ENCODE data around the gene DIP2B. TPM values are rescaled to one million over a fixed set of nuclear protein-coding genes. Genes with fewer than 3 reads are reported as not detected.
A peak's percentile ranks its signal among the peaks of the same experiment; 100 is the strongest.

Gene DIP2B
- total RNA-seq, 2 experiments from 2014 or later = 21.2 to 23.7 TPM

DNA sequence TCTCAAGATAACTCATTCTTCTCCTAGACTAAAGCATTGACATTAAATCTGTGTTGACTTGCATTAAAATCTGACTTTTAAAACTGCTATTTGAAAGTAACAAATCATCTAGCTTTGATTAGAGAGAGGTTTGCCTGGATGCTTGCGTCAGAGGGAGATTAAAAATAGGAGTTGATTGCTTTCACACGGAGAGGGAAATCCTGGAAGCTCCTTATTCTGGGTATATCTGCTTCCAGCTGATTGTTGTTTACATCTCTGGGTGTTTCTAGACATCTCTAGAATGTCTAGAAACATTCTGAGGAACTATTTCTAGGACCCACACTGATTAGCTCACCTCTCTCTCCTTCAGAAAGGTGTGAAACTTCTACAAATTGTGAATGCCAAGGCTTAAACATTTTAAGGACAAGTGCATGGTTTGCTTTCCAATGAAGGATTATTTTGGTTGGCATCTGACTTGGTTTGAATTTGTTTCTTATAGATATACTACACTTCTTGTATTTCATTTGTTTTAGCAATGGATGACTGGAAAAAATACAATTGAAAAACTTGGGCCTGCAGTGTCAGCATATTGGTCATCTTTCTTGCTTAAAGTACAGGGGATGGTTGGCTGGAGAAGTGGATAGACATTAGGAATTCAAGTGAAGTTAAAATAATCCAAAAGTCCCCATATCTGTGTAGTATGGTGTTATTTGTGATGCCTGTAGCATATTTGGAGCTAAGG, 2.1 kb downstream of the DIP2B start:
- CTCF ChIA-PET = interaction anchor here (0.6 to 10.1 kb wide), 8 partner anchors 26 to 432 kb away, joined by 3 to 169 read pairs (median 4); no protein-coding TSS in a partner anchor
- no peaks in the 10 kb centered on the region for H3K27me3 Mint-ChIP-seq

DNA sequence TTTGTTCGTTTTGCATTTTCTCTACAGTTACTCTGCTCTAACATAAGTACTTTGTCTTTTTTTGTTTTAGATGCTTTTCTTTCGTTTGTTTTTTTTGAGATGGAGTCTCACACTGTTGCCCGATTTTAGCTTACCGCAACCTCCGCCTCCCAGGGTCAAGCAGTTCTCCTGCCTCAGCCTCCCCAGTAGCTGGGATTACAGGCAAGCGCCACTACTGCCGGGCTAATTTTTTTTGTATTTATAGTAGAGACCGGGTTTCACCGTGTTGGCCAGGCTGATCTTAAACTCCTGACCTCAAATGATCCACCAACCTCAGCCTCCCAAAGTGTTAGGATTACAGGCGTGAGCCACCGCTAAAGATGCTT, 2.7 kb downstream of the DIP2B start:
- Mint-ChIP-seq H3K36me3 (ENCODE audit: low read depth) (peaks cover 7% of the 10 kb centered on the region), H3K27me3 (no peaks in the 10 kb centered on the region), H3K9me3 (no peaks in the 10 kb centered on the region), H3K4me1 (ENCODE audit: low read depth) (peaks cover 47% of the 10 kb centered on the region), H3K27ac (peak overlapping the region; percentile 10), H3K4me3 (peak overlapping the region; percentile 95)
- DNase-seq = no peak
- POLR2A ChIA-PET = interaction anchor here (0.6 to 2.3 kb wide), 6 partner anchors 9 to 61 kb away, joined by 3 to 8 read pairs (median 5); no protein-coding TSS in a partner anchor
- intact Hi-C loops (cut with micrococcal nuclease) = loop anchor here (5.0 to 10.0 kb wide), 3 partner anchors 40 to 227 kb away; no protein-coding TSS in a partner anchor
- TF ChIP-seq, protein P1, sequence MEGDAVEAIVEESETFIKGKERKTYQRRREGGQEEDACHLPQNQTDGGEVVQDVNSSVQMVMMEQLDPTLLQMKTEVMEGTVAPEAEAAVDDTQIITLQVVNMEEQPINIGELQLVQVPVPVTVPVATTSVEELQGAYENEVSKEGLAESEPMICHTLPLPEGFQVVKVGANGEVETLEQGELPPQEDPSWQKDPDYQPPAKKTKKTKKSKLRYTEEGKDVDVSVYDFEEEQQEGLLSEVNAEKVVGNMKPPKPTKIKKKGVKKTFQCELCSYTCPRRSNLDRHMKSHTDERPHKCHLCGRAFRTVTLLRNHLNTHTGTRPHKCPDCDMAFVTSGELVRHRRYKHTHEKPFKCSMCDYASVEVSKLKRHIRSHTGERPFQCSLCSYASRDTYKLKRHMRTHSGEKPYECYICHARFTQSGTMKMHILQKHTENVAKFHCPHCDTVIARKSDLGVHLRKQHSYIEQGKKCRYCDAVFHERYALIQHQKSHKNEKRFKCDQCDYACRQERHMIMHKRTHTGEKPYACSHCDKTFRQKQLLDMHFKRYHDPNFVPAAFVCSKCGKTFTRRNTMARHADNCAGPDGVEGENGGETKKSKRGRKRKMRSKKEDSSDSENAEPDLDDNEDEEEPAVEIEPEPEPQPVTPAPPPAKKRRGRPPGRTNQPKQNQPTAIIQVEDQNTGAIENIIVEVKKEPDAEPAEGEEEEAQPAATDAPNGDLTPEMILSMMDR (IDR thresholded peaks at IDR 0.05) = no peak
- CTCF ChIA-PET = interaction anchor here (0.6 to 10.1 kb wide), 10 partner anchors 9 to 433 kb away, joined by 3 to 169 read pairs (median 3); no protein-coding TSS in a partner anchor
- ATAC-seq = no peak

More for the DNA sequence above, 2.1 kb downstream of the DIP2B start:
- Mint-ChIP-seq H3K4me1 (ENCODE audit: low read depth) (peaks cover 46% of the 10 kb centered on the region), H3K4me3 (peak overlapping the region; percentile 95), H3K36me3 (ENCODE audit: low read depth) (peaks cover 7% of the 10 kb centered on the region), H3K9me3 (no peaks in the 10 kb centered on the region), H3K27ac (peak overlapping the region; percentile 10)
- TF ChIP-seq, protein P1 (IDR thresholded peaks at IDR 0.05) = no peak
- intact Hi-C loops (cut with micrococcal nuclease) = loop anchor here (5.0 to 10.0 kb wide), 3 partner anchors 40 to 228 kb away; no protein-coding TSS in a partner anchor
- DNase-seq = no peak
- POLR2A ChIA-PET = interaction anchor here (0.7 to 1.5 kb wide), 5 partner anchors 9 to 116 kb away, joined by 3 to 5 read pairs (median 3); no protein-coding TSS in a partner anchor
- no peak for ATAC-seq

DNA sequence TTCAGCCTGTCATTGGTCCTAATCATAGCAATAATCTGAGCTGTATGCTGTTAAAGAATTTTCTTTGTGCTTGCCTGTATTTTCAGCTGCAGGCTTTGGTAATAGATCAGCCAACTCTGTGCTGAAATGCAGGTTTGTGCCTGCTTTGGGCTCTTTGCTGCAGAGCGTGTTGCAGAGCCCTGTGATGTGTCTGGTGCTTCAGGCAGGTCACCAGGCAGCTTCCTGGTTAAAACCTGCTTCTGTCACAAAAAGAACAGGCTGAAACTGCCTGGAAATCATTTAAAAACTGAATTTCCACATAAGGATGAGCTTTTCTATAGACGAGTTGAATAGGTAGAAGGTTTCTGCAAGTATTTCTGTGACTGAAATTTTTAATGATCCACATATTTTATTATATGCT, 3.1 kb downstream of the DIP2B start:
- Mint-ChIP-seq H3K27me3 (no peaks in the 10 kb centered on the region), H3K4me1 (ENCODE audit: low read depth) (peaks cover 49% of the 10 kb centered on the region), H3K4me3 (peak overlapping the region; percentile 95), H3K27ac (peak overlapping the region; percentile 73), H3K9me3 (no peaks in the 10 kb centered on the region), H3K36me3 (ENCODE audit: low read depth) (peaks cover 7% of the 10 kb centered on the region)
- TF ChIP-seq, protein P1 (IDR thresholded peaks at IDR 0.05) = no peak
- DNase-seq = peak; percentile 38
- CTCF ChIA-PET = interaction anchor here (0.6 to 10.1 kb wide), 10 partner anchors 9 to 133 kb away, joined by 3 to 169 read pairs (median 4); no protein-coding TSS in a partner anchor
- ATAC-seq = no peak
- POLR2A ChIA-PET = interaction anchor here (0.6 to 2.3 kb wide), 8 partner anchors 8 to 130 kb away, joined by 3 to 8 read pairs (median 3); no protein-coding TSS in a partner anchor
- intact Hi-C loops (cut with micrococcal nuclease) = loop anchor here (5.0 to 10.0 kb wide), 3 partner anchors 39 to 227 kb away; no protein-coding TSS in a partner anchor

DNA sequence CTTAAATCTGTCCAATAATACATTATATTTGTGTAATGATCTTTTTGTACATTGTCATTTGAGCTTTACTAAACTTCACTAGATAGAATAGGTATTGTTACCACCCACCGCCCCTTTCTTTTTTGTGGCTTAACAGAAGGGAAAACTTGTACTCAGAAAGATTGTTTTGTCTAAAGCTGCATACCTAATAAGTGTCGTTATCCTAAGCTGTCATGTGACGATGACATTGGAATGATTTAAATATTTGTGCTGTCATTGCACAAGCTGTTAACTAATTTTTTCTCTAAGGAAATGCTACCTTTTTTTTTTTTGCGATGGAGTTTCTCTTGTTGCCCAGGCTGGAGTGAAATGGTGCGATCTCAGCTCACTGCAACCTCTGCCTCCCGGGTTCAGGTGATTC, 3.6 kb downstream of the DIP2B start:
- ATAC-seq (no peak), DNase-seq (no peak)
- CTCF ChIA-PET = interaction anchor here (0.8 to 10.1 kb wide), 11 partner anchors 8 to 133 kb away, joined by 3 to 169 read pairs (median 4); no protein-coding TSS in a partner anchor
- Mint-ChIP-seq H3K36me3 (ENCODE audit: low read depth) (peaks cover 7% of the 10 kb centered on the region), H3K27me3 (no peaks in the 10 kb centered on the region), H3K27ac (peak overlapping the region; percentile 73), H3K9me3 (no peaks in the 10 kb centered on the region), H3K4me3 (peak overlapping the region; percentile 95), H3K4me1 (ENCODE audit: low read depth) (peaks cover 53% of the 10 kb centered on the region)
- POLR2A ChIA-PET = interaction anchor here (0.7 to 2.5 kb wide), 9 partner anchors 8 to 517 kb away, joined by 3 to 9 read pairs (median 3); no protein-coding TSS in a partner anchor
- TF ChIP-seq, protein P1 (IDR thresholded peaks at IDR 0.05) = no peak
- intact Hi-C loops (cut with micrococcal nuclease) = loop anchor here (5.0 to 10.0 kb wide), 3 partner anchors 39 to 226 kb away; no protein-coding TSS in a partner anchor

Measured in activated CD8-positive, alpha-beta T cell treated with anti-CD3 and anti-CD28 coated beads for 36 hours (primary cell).